NB4 (cell line): ENCODE measurements around the gene BCL11B.

ENCODE experiments used
- DNase-seq: peaks from one replicate; pipeline ENCODE4 v3.0.0; 2010; ENCODE audit warnings: low read depth
- H3K4me3 ChIP-seq: one replicate; pipeline ENCODE4 v1.5.1; 2011; ENCODE audit warnings: mild to moderate bottlenecking, low read depth, low read length, moderate library complexity
- MYC ChIP-seq: IDR thresholded peaks from 2 replicates; pipeline ENCODE4 v1.6.1; 2011; ENCODE audit warnings: low read depth, low read length
- POLR2A ChIP-seq: IDR thresholded peaks from 2 replicates; pipeline ENCODE4 v1.6.1; 2011; ENCODE audit warnings: mild to moderate bottlenecking; ENCODE audit not compliant: insufficient read length; ENCODE audit errors: extremely low read depth
- TF ChIP-seq, protein P1 (sequence below): IDR thresholded peaks from 2 replicates; pipeline ENCODE4 v1.6.1; 2011; ENCODE audit warnings: low read depth, low read length
- TF ChIP-seq, protein P2 (sequence below): IDR thresholded peaks from one replicate; pipeline ENCODE4 v1.5.1; 2012; ENCODE audit warnings: low read depth, low read length

BCL11B gene

DNA sequence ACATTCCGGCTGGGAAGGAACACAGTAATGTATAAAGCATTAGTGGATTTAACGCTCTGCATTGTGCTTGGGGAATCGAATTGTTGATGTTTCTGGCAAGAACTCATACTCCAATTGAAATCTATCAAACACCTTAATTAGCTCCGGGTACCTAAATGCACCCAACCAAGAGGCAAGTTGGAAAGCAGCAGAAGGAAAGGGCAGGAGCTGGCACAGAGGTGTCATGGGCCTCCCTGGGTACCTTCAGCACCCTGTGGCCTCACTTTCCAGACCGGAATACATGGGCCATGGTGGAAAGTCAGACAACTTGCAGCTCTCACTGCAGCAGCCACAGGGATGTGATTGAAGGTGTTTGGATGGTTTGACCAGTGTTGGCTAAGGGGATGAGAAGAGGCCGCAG is 6.8 kb upstream of the BCL11B start:
- no peak for DNase-seq
- TF ChIP-seq, protein P1, sequence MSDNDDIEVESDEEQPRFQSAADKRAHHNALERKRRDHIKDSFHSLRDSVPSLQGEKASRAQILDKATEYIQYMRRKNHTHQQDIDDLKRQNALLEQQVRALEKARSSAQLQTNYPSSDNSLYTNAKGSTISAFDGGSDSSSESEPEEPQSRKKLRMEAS, result no peak
- TF ChIP-seq POLR2A (no peak), MYC (no peak)
- TF ChIP-seq, protein P2, sequence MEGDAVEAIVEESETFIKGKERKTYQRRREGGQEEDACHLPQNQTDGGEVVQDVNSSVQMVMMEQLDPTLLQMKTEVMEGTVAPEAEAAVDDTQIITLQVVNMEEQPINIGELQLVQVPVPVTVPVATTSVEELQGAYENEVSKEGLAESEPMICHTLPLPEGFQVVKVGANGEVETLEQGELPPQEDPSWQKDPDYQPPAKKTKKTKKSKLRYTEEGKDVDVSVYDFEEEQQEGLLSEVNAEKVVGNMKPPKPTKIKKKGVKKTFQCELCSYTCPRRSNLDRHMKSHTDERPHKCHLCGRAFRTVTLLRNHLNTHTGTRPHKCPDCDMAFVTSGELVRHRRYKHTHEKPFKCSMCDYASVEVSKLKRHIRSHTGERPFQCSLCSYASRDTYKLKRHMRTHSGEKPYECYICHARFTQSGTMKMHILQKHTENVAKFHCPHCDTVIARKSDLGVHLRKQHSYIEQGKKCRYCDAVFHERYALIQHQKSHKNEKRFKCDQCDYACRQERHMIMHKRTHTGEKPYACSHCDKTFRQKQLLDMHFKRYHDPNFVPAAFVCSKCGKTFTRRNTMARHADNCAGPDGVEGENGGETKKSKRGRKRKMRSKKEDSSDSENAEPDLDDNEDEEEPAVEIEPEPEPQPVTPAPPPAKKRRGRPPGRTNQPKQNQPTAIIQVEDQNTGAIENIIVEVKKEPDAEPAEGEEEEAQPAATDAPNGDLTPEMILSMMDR, result no peak
- no peak overlapping the region for H3K4me3 ChIP-seq

DNA sequence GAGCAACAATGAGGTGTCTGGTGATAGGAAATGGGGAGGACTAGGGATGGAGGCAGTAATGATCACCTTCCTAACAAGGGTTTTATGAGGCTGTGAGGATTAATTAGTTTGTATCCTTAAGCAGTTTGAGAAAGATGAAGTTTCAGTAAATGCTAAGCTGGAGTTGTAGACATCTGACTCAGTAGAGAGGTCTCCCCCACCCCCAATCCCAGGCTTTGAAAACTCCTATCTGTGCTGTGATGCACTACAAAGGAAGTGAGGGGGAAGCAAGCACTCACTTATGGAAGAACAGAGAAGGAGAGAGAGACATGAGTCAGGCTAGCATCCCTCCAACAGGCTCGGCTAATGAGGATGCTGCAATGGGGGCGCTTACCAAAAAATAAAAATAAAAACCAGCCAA is 5.5 kb upstream of the BCL11B start:
- DNase-seq, result no peak
- H3K4me3 ChIP-seq, result no peak overlapping the region
- TF ChIP-seq, protein P1, result no peak
- TF ChIP-seq, protein P2, result no peak
- no peak for TF ChIP-seq POLR2A
- no peak for TF ChIP-seq MYC

DNA sequence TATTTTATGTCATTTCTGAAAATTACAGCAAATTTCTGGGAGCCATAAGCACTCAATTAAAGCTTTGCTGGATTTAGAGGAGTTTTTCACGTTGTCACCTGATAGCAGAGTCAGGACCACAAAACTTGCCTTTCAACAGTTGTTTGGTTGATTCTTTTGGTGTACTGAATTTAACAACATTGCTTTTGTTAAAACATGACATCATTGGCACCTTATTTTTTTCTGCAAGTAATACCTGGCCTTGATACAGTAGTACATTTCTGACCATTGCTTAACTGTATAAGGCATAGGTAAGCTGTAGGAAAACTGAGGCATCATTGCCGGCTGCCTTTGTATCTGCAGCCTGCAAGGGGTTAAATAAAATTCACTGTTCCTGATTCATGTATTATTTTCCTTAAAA is 4.5 kb upstream of the BCL11B start:
- TF ChIP-seq, protein P1, result no peak
- TF ChIP-seq POLR2A, result no peak
- TF ChIP-seq, protein P2, result no peak
- TF ChIP-seq MYC, result no peak
- H3K4me3 ChIP-seq, result no peak overlapping the region
- no peak for DNase-seq

DNA sequence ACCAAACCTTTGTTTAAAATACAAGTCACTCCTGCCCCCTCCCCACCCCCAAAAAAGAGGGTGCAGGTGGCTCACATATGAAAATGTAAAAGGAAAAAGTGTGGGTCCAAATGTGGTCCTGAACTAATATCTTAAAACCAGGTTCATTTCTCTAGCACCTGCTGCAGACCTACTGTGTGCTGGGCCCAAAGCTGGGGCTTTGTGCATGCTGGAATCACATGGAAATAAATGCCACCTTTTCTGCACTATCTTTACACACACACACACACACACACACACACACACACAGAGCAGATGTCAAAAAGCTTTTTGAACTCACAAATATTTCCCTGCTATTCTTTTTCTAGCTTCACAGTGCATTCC is 3.2 kb upstream of the BCL11B start:
- DNase-seq, result no peak
- TF ChIP-seq, protein P1, result no peak
- no peak for TF ChIP-seq MYC
- TF ChIP-seq, protein P2, result no peak
- no peak for TF ChIP-seq POLR2A
- no peak overlapping the region for H3K4me3 ChIP-seq

DNA sequence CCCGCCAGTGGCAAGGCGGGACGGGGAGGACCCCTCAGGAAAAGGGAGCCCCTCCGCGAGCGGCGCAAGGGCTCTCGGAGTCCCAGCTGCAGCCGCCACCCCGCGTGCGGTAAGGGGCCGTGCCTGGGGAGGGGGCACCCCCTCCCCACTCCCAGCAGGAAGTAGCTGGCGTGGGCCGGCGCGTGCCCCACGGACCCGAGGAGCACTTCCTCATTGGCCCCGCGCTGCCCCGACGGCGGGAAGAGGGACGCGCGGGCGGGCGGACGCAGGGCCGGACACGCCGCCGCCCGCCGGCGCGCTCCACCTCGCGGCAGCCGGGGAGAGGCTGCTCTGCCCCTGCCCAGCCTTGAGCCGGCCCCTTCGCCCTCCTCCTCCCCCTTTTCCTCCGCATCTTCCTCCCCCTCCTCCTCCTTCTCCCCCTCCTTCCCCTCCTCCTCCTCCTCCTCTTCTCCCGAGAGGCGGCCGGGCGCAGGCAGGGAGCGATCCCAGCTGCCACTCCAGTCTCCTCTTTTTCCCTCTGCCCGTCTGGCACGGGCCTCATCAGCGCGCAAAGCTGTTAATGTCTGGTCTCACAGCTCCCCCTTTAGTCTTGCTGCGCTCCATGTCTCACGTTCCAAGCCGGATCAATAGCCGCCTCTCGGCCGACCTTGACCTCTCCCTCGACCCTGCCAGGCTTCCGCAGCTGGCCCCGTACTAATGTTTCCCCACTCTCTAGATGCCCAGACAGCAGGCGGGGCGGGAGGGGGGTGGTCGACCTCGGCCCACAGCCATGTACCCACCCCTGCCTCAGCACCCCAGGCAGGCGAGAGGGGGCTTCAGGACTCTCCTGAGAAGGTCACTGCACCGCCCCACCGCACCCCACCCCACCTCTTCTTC is 2.6 kb upstream of the BCL11B start:
- TF ChIP-seq POLR2A (no peak), MYC (peak; percentile 74; the same call in 1 of the 2 replicates)
- TF ChIP-seq, protein P2, result peak; percentile 10
- TF ChIP-seq, protein P1, result no peak
- H3K4me3 ChIP-seq, result peak overlapping the region; percentile 21
- DNase-seq, result peak; percentile 86
